Keratinocyte (primary cell): ENCODE data around the gene MYL12A. TPM values are rescaled to one million over a fixed set of nuclear protein-coding genes. Genes with fewer than 3 reads are reported as not detected.

Experiments
- DNase-seq: peaks from one replicate; pipeline ENCODE4 v3.0.0-alpha.2; 2011; ENCODE audit warnings: low read depth, missing footprints, low spot score
- FAIRE-seq: peaks from 2 replicates; lab custom pipeline; 2011; peaks lifted over from hg19 to GRCh38; lab: Jason Lieb, UNC
- H2AFZ ChIP-seq: 2 replicates; pipeline ENCODE4 v1.6.0; 2012; ENCODE audit warnings: low read length, control low read depth, inconsistent platforms; ENCODE audit not compliant: control insufficient read depth
- H3K27ac ChIP-seq: 2 replicates; pipeline ENCODE4 v1.5.1; 2011; ENCODE audit warnings: low read length; ENCODE audit not compliant: control insufficient read depth, insufficient read depth
- H3K27me3 ChIP-seq: 3 replicates; pipeline ENCODE4 v1.6.0; 2011; ENCODE audit warnings: low read length; ENCODE audit not compliant: control insufficient read depth, insufficient read depth; ENCODE audit errors: extremely low read depth
- H3K36me3 ChIP-seq, 2 experiments: 2 replicates in 1 of 2; 3 replicates in 1 of 2; pipeline ENCODE4 v1.5.1; 2011; ENCODE audit warnings: low read length in 2 of 2, mild to moderate bottlenecking in 1 of 2; ENCODE audit not compliant: control insufficient read depth in 2 of 2, insufficient read depth in 2 of 2; ENCODE audit errors: extremely low read depth in 1 of 2
- H3K4me1 ChIP-seq: 3 replicates; pipeline ENCODE4 v1.5.1; 2011; ENCODE audit warnings: low read length; ENCODE audit not compliant: control insufficient read depth, insufficient read depth; ENCODE audit errors: extremely low read depth
- H3K4me2 ChIP-seq: 3 replicates; pipeline ENCODE4 v1.6.0; 2011; ENCODE audit warnings: low read depth, low read length; ENCODE audit not compliant: control insufficient read depth, insufficient read depth; ENCODE audit errors: extremely low read depth
- H3K4me3 ChIP-seq, 3 experiments: fragments of 200-600 bp in 1 of 3; sonication (generic) in 1 of 3; 2 replicates in 2 of 3; 3 replicates in 1 of 3; pipeline ENCODE4 v1.5.1; 2011 to 2016; ENCODE audit warnings: low read length in 3 of 3, mild to moderate bottlenecking in 3 of 3, control low read depth in 2 of 3, inconsistent platforms in 1 of 3, low read depth in 1 of 3, mixed read lengths in 1 of 3, mixed run types in 1 of 3, moderate library complexity in 1 of 3; ENCODE audit not compliant: control insufficient read depth in 2 of 3, insufficient read depth in 2 of 3; ENCODE audit errors: extremely low read depth in 1 of 3
- H3K79me2 ChIP-seq: 2 replicates; pipeline ENCODE4 v1.6.0; 2012; ENCODE audit warnings: low read length; ENCODE audit not compliant: control insufficient read depth, insufficient read depth
- H3K9ac ChIP-seq: 3 replicates; pipeline ENCODE4 v1.6.0; 2011; ENCODE audit warnings: low read length; ENCODE audit not compliant: control insufficient read depth, insufficient read depth; ENCODE audit errors: extremely low read depth
- H3K9me1 ChIP-seq: 3 replicates; pipeline ENCODE4 v1.6.0; 2011; ENCODE audit warnings: low read length; ENCODE audit not compliant: control insufficient read depth, insufficient read depth; ENCODE audit errors: extremely low read depth
- H3K9me3 ChIP-seq: 2 replicates; pipeline ENCODE4 v1.5.1; 2012; ENCODE audit warnings: low read depth, low read length; ENCODE audit not compliant: control insufficient read depth
- H4K20me1 ChIP-seq: 3 replicates; pipeline ENCODE4 v1.6.0; 2011; ENCODE audit warnings: low read length; ENCODE audit not compliant: control insufficient read depth, insufficient read depth; ENCODE audit errors: extremely low read depth
- EZH2 ChIP-seq: IDR thresholded peaks from one replicate; pipeline ENCODE4 v1.6.1; 2012; ENCODE audit warnings: inconsistent platforms, mild to moderate bottlenecking, low read length, moderate library complexity
- dilution Hi-C: fragments of 300-500 bp; cut with MboI; formaldehyde crosslinking; loops from one replicate; pipeline ENCODE4 v1.7.0; 2020; ENCODE audit warnings: low sequenced_read_pairs; ENCODE audit not compliant: extremely low pct_ligation_motif_present
- polyA plus RNA-seq, 5 experiments: library from polyadenylated mRNA; depleted of rRNA in 3 of 5; stranded (reverse) in 3 of 5; stranded (forward) in 1 of 5; unstranded in 1 of 5; fragments of >200 nt; gene quantifications; 1 replicate in 1 of 5; 2 replicates in 3 of 5; 3 replicates in 1 of 5; pipeline versions ENCODE4 v1.2.1 to v1.2.3, GENCODE V29; 2011 to 2012; ENCODE audit warnings: missing spikeins in 2 of 5, low read depth in 1 of 5, low replicate concordance in 1 of 5
- TF ChIP-seq, protein P1 (sequence below), 3 experiments: IDR thresholded peaks in 1 of 3; conservative IDR thresholded peaks in 1 of 3; optimal IDR thresholded peaks in 1 of 3; 2 replicates in 2 of 3; 3 replicates in 1 of 3; pipeline versions ENCODE3 to v1.5.1; 2011; ENCODE audit warnings: low read length in 3 of 3, mild to moderate bottlenecking in 3 of 3, moderate library complexity in 2 of 3, control low read depth in 1 of 3, inconsistent platforms in 1 of 3; ENCODE audit not compliant: insufficient read depth in 2 of 3; ENCODE audit errors: extremely low read depth in 1 of 3

MYL12A gene
- polyA plus RNA-seq, 1 donor (not counting 4 experiments of a cell fraction or from before 2014, with no cell fraction given): 759 TPM

DNA sequence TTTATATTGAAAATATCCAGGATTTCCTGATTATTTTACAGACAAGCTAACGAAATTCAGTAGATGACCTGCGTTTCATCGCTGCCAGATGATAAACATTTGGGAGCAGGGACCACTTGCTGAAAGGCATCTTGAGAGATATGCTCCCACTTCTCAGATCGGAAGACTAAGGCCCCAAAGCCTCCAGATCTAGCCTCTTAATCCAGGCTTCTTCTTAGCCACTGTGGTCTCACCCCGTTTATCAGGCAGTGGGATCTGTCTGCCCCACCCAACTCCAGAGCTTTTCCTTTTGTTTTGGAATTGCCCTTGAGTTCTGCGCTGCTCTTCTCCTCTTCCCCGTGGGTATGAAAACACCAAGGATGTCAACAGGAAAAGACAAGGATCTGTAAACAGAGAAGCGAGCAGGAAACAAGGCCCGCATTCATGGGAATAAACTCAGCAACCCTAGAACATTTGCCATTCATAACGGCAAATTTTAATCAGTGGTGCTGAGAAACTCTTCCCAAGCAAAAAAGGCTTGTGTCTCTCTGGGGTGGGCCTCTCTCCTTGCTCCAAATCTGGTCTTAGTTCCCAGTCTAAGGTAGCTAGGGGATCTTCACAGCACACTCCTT lies 35.8 kb downstream of the MYL12A start:
- H2AFZ ChIP-seq: no peak overlapping the region
- TF ChIP-seq EZH2: no peak
- TF ChIP-seq, protein P1, sequence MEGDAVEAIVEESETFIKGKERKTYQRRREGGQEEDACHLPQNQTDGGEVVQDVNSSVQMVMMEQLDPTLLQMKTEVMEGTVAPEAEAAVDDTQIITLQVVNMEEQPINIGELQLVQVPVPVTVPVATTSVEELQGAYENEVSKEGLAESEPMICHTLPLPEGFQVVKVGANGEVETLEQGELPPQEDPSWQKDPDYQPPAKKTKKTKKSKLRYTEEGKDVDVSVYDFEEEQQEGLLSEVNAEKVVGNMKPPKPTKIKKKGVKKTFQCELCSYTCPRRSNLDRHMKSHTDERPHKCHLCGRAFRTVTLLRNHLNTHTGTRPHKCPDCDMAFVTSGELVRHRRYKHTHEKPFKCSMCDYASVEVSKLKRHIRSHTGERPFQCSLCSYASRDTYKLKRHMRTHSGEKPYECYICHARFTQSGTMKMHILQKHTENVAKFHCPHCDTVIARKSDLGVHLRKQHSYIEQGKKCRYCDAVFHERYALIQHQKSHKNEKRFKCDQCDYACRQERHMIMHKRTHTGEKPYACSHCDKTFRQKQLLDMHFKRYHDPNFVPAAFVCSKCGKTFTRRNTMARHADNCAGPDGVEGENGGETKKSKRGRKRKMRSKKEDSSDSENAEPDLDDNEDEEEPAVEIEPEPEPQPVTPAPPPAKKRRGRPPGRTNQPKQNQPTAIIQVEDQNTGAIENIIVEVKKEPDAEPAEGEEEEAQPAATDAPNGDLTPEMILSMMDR (optimal IDR thresholded peaks at IDR 0.05 in 1 of 3, IDR thresholded peaks at IDR 0.05 in 1 of 3, conservative IDR thresholded peaks at IDR 0.05 in 1 of 3; ENCODE audit: extremely low read depth in 1 of 3, insufficient read depth in 2 of 3, low read length in 3 of 3): no peak
- no peaks in the 10 kb centered on the region for H3K79me2 ChIP-seq
- dilution Hi-C loops: no loop called here
- DNase-seq (no peak), FAIRE-seq (no peak)
- H3K9me1 ChIP-seq: no peaks in the 10 kb centered on the region
- no peaks in the 10 kb centered on the region for H4K20me1 ChIP-seq
- peaks cover 0 to 1% of the 10 kb centered on the region in 2 experiments for H3K36me3 ChIP-seq
- H3K9ac ChIP-seq: no peak overlapping the region
- no peaks in the 10 kb centered on the region for H3K27me3 ChIP-seq
- no peak overlapping the region for H3K4me3 ChIP-seq
- no peaks in the 10 kb centered on the region for H3K9me3 ChIP-seq
- H3K4me2 ChIP-seq: no peak overlapping the region
- H3K27ac ChIP-seq: no peak overlapping the region
- H3K4me1 ChIP-seq: peaks cover 3% of the 10 kb centered on the region

DNA sequence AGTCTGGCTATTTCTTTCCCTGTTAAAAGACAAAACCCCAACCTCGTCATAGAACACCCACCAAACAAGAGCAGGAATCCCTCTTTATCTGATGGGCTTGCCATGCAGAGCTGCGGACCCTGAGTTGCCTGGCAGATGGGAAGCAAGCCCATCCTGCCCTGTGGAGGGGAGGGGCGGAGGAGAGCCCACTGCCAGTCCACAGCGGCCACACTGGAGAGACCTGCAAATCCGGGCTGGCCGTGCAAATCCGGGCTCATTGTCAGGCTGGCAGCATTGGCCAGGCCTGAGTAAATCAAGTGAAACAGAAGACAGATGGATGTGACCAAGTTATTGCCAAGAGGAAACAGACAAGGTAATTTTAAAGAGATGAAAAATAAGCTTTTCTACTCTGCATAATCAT lies 36.3 kb downstream of the MYL12A start:
- Histone ChIP-seq H4K20me1 (no peaks in the 10 kb centered on the region), H3K4me3 (no peak overlapping the region), H3K27me3 (no peaks in the 10 kb centered on the region), H2AFZ (no peak overlapping the region), H3K4me1 (peaks cover 3% of the 10 kb centered on the region), H3K79me2 (no peaks in the 10 kb centered on the region), H3K9me1 (no peaks in the 10 kb centered on the region), H3K9ac (no peak overlapping the region), H3K9me3 (no peaks in the 10 kb centered on the region), H3K27ac (no peak overlapping the region), H3K4me2 (no peak overlapping the region), H3K36me3 (peaks cover 0 to 1% of the 10 kb centered on the region in 2 experiments)
- TF ChIP-seq, protein P1 (optimal IDR thresholded peaks at IDR 0.05 in 1 of 3, IDR thresholded peaks at IDR 0.05 in 1 of 3, conservative IDR thresholded peaks at IDR 0.05 in 1 of 3; ENCODE audit: extremely low read depth in 1 of 3, insufficient read depth in 2 of 3, low read length in 3 of 3): no peak
- no peak for TF ChIP-seq EZH2
- dilution Hi-C loops: no loop called here
- FAIRE-seq (no peak), DNase-seq (no peak)
